Tongue (tissue), 2 donors: ENCODE measurements around the gene ALG10B. TPM values are rescaled to one million over a fixed set of nuclear protein-coding genes. Genes with fewer than 3 reads are reported as not detected.
A peak's percentile ranks its signal among the peaks of the same experiment; 100 is the strongest.
"Not testable (repeated sequence)": the region's sequence is repeated elsewhere in the genome, so short reads cannot be mapped to it uniquely, and the experiment has no call there.

ENCODE experiments used
- DNase-seq: peaks from one replicate; pipeline ENCODE4 v3.0.0-alpha.2; 2015
- total RNA-seq: library from RNA; depleted of rRNA; stranded (reverse); fragments of >200 nt; gene quantifications from one replicate; pipeline ENCODE4 v1.2.3, GENCODE V29; 2014

Gene ALG10B, protein sequence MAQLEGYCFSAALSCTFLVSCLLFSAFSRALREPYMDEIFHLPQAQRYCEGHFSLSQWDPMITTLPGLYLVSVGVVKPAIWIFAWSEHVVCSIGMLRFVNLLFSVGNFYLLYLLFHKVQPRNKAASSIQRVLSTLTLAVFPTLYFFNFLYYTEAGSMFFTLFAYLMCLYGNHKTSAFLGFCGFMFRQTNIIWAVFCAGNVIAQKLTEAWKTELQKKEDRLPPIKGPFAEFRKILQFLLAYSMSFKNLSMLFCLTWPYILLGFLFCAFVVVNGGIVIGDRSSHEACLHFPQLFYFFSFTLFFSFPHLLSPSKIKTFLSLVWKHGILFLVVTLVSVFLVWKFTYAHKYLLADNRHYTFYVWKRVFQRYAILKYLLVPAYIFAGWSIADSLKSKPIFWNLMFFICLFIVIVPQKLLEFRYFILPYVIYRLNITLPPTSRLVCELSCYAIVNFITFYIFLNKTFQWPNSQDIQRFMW
- 10.3 TPM for total RNA-seq

- DNase-seq: peak; percentile 99
These were observed at the start of gene ALG10B for GRCh38 chr12:38316391-38317129. Gene ALG10B (plus strand): TSS chr12:38316774. CDS start chr12:38316894, 120 bp downstream.

GRCh38 chr12:38268612-38269011 lies 48.0 kb upstream of the ALG10B start:
- DNase-seq: no peak

- DNase-seq: no peak
These were observed 46.7 kb upstream of the ALG10B start for GRCh38 chr12:38269897-38270296.

GRCh38 chr12:38279756-38280155 lies 36.8 kb upstream of the ALG10B start:
- DNase-seq: no peak

DNA sequence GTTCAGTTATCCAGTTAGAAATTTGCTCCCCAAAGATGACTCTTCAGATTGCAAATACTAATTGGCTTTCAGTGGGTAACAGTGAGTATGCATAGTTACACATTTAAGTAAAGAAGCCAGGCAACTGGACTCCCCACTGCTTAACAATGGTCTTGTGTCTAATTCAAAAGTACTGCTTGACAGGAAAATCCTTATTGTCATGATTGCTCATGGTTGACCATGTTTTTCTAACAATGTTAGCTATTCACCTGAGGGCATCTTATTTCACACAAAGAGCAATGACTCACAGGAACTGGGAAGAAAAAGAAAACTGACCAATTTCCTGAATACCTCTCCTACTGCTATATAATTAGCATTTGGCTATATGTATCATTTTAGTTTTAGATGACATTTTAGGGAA lies 33.7 kb upstream of the ALG10B start:
- DNase-seq: no peak

DNA sequence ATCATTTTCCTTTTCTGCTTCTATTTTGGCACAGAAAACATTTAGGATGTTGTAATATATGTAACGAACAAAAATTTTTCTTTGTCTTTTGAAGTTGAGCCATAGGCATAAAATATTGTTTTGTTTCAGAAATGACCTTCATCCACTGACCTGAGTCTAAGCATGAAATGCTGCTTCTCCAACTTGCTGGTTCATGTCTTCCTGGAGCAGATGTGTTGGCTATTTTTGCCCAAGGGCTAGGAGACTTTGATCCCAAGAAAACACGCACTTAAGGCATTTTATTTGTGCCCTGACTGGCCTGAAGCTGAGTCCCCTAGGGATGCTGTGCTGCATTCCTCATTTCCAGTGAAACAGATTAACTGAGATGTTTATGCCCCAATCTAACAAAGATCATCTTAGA lies 27.2 kb upstream of the ALG10B start:
- no peak for DNase-seq

DNA sequence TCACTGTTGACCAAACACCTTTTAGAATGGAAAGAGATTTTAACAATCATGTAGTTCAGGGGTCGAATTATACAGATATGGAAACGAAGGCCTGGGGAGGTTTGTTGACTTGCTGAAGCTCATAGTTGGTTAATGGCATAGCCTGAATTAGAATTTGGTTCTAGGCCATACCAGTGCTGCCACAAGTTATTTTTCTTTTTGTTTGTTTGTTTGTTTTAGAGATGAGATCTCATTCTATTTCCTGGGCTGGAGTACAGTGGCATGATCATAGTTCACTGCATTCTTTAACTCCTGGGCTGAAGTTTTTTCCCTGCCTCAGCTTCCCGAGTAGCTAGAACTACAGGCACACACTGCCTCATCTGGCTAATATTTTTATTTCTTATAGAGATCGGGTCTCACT lies 25.4 kb upstream of the ALG10B start:
- no peak for DNase-seq

GRCh38 chr12:38302972-38303371 lies 13.6 kb upstream of the ALG10B start:
- DNase-seq: not testable (repeated sequence)

DNA sequence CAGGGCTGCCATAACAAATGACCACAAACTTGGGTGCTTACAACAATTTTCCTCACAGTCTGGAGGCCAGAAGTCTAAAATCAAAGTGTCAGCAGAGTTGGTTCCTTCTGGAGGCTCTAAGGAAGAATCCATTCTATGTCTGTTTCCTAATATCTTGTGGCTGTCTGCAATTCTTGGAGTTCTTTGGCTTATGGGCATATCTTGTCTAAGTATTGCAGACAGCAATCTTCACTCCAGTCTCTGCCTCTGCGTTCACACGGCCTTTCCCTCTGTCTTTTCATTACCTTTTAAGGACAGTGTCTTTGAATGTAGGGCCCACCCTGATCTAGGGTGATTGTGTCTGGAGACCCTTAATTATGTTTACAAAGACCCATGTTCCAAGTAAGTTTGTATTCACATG lies 5.4 kb downstream of the ALG10B start:
- not testable (repeated sequence) for DNase-seq

GRCh38 chr12:38324912-38325311 lies 8.3 kb downstream of the ALG10B start:
- DNase-seq: no peak

DNA sequence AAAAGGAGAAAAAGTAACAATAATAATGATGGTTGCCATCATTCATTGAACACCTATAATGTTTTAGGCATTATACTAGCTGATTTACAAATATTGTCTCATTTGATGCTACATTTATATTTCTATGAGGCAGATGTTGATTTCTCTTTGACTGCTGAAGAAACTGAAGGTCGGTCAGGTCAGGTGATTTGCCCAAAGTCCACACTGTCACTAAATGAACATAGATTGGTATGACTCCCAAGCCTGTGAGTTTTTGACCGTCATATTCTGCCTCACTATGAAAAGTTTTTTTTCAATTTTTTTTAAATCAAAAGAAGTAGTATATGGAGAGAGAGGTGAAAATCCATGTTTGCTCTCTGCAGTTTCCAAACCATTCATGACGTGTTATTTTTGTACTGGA lies 10.8 kb downstream of the ALG10B start:
- no peak for DNase-seq

- peak; percentile 59 for DNase-seq
These were observed 11.8 kb downstream of the ALG10B start for GRCh38 chr12:38328306-38328895.

- DNase-seq: not testable (repeated sequence)
These were observed 13.8 kb downstream of the ALG10B start for GRCh38 chr12:38330414-38330813.

- DNase-seq: no peak
These were observed 16.2 kb downstream of the ALG10B start for GRCh38 chr12:38332814-38333213.

- DNase-seq: no peak
These were observed 25.9 kb downstream of the ALG10B start for GRCh38 chr12:38342444-38342843.

GRCh38 chr12:38343256-38343655 lies 26.7 kb downstream of the ALG10B start:
- not testable (repeated sequence) for DNase-seq

GRCh38 chr12:38343916-38344315 lies 27.3 kb downstream of the ALG10B start:
- not testable (repeated sequence) for DNase-seq

DNA sequence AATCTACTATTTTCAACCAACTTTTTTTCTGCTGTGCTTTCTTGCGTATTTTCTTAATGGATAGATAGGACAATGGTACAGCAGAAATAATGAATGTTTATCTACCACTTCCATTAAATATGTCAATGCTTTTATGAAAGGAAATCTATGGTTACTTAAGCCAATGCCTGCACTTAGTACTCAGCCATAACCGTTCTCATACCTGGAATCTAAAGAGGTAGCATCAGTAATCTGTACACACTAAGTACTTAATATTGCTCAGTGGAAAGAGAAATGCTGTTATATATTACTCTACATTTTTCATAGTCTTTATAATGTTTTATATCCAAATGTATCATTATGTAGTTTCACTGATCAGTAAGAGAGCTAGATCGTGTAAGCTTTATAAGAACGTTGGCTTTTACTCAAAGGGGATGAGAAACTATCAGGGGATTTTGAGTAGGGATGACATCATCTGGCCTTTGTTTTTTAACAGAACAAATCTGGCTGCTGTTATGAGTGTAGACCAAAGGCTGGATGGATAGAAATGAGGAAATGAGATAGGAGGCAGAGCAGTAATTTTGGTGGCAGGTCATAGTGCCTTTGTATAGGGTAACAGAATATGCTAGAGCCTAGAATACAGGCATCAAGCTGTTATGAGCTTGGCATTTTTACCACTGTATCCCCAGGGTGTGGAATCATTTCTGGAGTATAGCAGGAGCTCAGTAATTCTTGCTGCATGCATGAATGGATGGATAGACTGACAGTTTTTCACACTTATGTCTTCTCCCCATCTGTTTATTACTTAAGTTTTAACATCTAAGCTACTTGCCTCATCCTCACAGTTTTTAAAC lies 34.0 kb downstream of the ALG10B start:
- no peak for DNase-seq

- not testable (repeated sequence) for DNase-seq
These were observed 34.6 kb downstream of the ALG10B start for GRCh38 chr12:38351175-38351508.

DNA sequence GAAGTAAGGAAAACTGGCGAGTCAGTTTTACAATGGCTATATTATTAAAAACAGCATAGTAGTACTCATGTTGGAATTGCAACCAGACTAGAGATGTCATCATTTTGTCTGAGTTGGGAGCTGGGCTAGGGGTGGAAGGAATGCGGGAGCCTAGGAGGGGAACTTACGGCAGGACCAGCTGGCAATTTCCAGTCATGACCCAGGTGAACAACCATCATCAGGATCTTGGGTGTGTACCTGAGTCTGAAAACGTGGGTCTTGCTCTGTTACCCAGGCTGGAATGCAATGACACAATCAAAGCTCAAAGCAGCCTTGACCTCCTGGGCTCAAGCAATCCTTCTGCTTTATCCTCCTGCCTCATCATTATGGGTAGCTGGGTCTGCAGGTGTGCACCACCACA lies 50.9 kb downstream of the ALG10B start:
- DNase-seq: no peak

DNA sequence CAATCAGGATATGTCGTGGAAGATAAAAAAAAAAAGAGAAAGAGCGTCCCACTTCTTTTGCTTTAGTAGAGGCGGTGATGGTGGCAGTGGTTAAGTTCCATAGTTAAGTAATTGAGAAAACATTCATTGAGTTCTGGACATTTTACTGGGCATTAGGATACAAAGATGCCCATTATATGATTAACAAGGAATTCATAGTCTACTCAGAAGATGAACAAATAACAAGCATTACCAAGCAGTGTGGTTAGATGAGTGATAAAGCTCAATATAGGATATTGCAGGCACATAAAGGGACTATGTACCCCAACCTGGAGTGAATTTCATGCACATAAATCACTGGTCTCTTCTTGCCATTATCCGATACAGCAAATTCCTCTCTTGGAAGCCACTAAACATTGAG lies 53.7 kb downstream of the ALG10B start:
- DNase-seq: no peak

- no peak for DNase-seq
These were observed 57.2 kb downstream of the ALG10B start for GRCh38 chr12:38373784-38374183.
